BE2C (cell line): ENCODE measurements around the gene ZDHHC17.

Experiments used
- DNase-seq: peaks from one replicate; pipeline ENCODE4 v3.0.0-alpha.2; 2020
- H3K27me3 ChIP-seq: fragments of 250-450 bp; sonication (Bioruptor Pico); 2 replicates; pipeline ENCODE4 v1.5.1; 2020; ENCODE audit warnings: mild to moderate bottlenecking
- H3K36me3 ChIP-seq: fragments of 250-450 bp; sonication (Bioruptor Pico); 2 replicates; pipeline ENCODE4 v1.5.1; 2020; ENCODE audit warnings: mild to moderate bottlenecking
- H3K4me1 ChIP-seq: fragments of 250-450 bp; sonication (Bioruptor Pico); 2 replicates; pipeline ENCODE4 v1.5.1; 2020
- H3K4me3 ChIP-seq: 2 replicates; pipeline ENCODE4 v1.5.1; 2011; ENCODE audit warnings: low read depth, low read length
- H3K9me3 ChIP-seq: fragments of 250-450 bp; sonication (Bioruptor Pico); 2 replicates; pipeline ENCODE4 v1.5.1; 2020
- TF ChIP-seq, protein P1 (sequence below): IDR thresholded peaks from 2 replicates; pipeline ENCODE4 v1.5.1; 2012; ENCODE audit warnings: mild to moderate bottlenecking, low read depth, low read length

The ZDHHC17 gene

GRCh38 chr12:76883151-76883550, 119.2 kb downstream of the ZDHHC17 start:
- no peaks in the 10 kb centered on the region for H3K36me3 ChIP-seq
- TF ChIP-seq, protein P1, sequence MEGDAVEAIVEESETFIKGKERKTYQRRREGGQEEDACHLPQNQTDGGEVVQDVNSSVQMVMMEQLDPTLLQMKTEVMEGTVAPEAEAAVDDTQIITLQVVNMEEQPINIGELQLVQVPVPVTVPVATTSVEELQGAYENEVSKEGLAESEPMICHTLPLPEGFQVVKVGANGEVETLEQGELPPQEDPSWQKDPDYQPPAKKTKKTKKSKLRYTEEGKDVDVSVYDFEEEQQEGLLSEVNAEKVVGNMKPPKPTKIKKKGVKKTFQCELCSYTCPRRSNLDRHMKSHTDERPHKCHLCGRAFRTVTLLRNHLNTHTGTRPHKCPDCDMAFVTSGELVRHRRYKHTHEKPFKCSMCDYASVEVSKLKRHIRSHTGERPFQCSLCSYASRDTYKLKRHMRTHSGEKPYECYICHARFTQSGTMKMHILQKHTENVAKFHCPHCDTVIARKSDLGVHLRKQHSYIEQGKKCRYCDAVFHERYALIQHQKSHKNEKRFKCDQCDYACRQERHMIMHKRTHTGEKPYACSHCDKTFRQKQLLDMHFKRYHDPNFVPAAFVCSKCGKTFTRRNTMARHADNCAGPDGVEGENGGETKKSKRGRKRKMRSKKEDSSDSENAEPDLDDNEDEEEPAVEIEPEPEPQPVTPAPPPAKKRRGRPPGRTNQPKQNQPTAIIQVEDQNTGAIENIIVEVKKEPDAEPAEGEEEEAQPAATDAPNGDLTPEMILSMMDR: no peak
- no peak for DNase-seq
- H3K9me3 ChIP-seq: no peaks in the 10 kb centered on the region
- H3K27me3 ChIP-seq: peaks cover 4% of the 10 kb centered on the region
- H3K4me1 ChIP-seq: no peaks in the 10 kb centered on the region; the same call in 1 of the 2 replicates
- no peak overlapping the region for H3K4me3 ChIP-seq

DNA sequence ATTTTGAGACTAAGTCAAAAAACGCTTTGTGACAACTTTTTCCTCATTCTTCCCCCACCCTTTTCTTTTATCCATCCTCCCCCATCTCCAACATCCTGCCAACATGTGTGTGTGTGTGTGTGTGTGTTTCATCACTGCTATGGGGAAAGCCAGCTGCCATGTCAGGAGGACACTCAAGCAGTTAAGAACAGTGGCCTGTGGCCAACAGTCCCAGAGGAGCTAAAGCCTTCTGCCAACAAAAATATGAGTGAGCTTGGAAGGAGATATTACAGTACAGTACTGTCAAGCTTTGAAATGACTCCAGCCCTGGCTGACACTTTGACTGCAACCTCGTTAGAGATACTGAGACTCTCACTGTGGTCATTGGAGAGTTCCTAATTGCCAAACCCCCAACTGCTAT, 119.9 kb downstream of the ZDHHC17 start:
- Histone ChIP-seq H3K4me3 (no peak overlapping the region), H3K36me3 (no peaks in the 10 kb centered on the region), H3K4me1 (no peaks in the 10 kb centered on the region), H3K27me3 (no peaks in the 10 kb centered on the region), H3K9me3 (no peaks in the 10 kb centered on the region)
- TF ChIP-seq, protein P1: no peak
- DNase-seq: no peak

GRCh38 chr12:76888775-76889174, 124.9 kb downstream of the ZDHHC17 start:
- Histone ChIP-seq H3K27me3 (no peaks in the 10 kb centered on the region), H3K36me3 (no peaks in the 10 kb centered on the region), H3K4me1 (no peaks in the 10 kb centered on the region), H3K4me3 (no peak overlapping the region), H3K9me3 (no peaks in the 10 kb centered on the region)
- no peak for DNase-seq
- TF ChIP-seq, protein P1: no peak

DNA sequence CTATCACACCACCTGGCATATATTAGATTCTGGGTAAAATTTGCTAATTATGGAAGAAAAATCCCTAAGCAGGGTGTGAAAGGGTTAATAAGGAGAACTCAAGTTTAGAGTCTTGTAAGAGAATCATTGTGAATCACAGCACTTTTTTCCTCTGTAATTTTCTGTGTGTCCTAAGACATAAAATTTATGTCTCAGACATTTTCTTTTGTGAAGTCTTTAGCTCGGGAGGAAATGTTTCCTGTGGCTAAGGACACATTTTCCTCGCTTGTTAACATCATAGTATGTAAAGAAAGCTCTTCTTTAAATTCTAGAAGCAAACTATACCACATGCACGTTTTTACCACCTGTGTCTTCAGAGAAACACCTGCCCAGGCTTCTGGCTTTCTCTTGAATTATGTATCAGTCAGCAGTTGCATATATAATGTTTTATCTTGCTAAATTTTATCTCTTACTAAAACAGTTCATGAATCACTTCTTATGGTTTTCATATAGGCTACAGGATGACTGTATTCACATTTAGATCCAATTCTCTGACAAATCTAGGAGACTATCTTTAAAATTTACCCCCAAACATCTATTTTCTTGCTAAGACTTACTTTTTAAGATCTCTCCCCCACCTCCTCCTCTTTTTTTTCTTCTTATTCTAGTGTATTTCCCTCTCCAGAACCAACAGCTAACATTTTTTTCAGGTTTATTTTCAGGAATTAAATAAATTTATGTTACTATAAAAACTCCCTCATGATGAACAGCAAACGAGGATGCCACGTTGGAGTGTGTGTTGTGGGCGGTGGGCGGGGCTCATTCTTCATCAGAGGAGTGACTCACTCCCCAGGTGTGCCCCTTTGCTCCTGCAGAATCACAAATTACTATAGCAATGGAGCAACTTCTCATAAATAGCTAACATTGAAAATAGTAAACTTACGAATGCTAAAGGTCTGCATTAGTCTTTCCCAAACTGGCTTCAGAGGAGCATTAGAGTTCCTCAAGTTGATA, 126.5 kb downstream of the ZDHHC17 start:
- DNase-seq: no peak
- no peaks in the 10 kb centered on the region for H3K27me3 ChIP-seq
- TF ChIP-seq, protein P1: no peak

GRCh38 chr12:76891609-76892008, 127.7 kb downstream of the ZDHHC17 start:
- TF ChIP-seq, protein P1: no peak

More for the DNA sequence above, 126.5 kb downstream of the ZDHHC17 start:
- H3K9me3 ChIP-seq: no peaks in the 10 kb centered on the region
- no peak overlapping the region for H3K4me3 ChIP-seq
- H3K4me1 ChIP-seq: no peaks in the 10 kb centered on the region
- no peaks in the 10 kb centered on the region for H3K36me3 ChIP-seq

DNA sequence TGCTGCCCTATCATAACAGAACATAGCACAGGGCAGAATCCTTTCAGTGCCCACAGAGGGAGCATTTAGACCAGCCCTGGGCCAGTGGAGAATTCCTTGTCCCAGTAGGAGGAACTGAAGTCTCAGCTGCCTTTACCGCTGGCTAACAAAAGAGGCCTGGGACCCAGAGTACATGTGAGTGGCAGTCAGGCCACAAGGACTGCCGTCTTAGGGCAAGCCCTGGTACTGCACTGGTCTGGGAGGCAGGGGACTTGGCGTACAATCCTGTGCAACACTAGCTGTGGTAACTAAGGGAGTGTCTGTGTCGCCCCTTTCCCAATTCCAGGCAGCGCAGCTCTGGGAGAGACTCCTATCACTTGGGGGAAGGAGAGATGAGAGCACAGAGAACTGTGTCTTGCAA, 131.9 kb downstream of the ZDHHC17 start:
- Histone ChIP-seq H3K27me3 (no peaks in the 10 kb centered on the region), H3K4me3 (no peak overlapping the region), H3K9me3 (no peaks in the 10 kb centered on the region), H3K4me1 (no peaks in the 10 kb centered on the region), H3K36me3 (no peaks in the 10 kb centered on the region)
- TF ChIP-seq, protein P1: no peak
- DNase-seq: no peak

More at GRCh38 chr12:76891609-76892008, 127.7 kb downstream of the ZDHHC17 start:
- no peaks in the 10 kb centered on the region for H3K4me1 ChIP-seq
- DNase-seq: no peak
- no peaks in the 10 kb centered on the region for H3K27me3 ChIP-seq
- no peaks in the 10 kb centered on the region for H3K36me3 ChIP-seq
- H3K9me3 ChIP-seq: no peaks in the 10 kb centered on the region
- no peak overlapping the region for H3K4me3 ChIP-seq
